Testis (tissue), 2 donors: ENCODE data around the gene TRPM2.

Source experiments
- POLR2A ChIP-seq: fragments of 450-650 bp; IDR thresholded peaks from one replicate; pipeline ENCODE4 v1.6.1; 2017; ENCODE audit warnings: antibody characterized with exemption, mild to moderate bottlenecking, moderate library complexity
- TF ChIP-seq, protein P1 (sequence below), 3 experiments: fragments of 450-650 bp in 2 of 3; fragments of 200-600 bp in 1 of 3; sonication (generic) in 1 of 3; IDR thresholded peaks; one replicate each; pipeline ENCODE4 v1.5.1; 2016 to 2019; ENCODE audit warnings: antibody characterized with exemption in 3 of 3, mild to moderate bottlenecking in 2 of 3, moderate library complexity in 1 of 3

DNA sequence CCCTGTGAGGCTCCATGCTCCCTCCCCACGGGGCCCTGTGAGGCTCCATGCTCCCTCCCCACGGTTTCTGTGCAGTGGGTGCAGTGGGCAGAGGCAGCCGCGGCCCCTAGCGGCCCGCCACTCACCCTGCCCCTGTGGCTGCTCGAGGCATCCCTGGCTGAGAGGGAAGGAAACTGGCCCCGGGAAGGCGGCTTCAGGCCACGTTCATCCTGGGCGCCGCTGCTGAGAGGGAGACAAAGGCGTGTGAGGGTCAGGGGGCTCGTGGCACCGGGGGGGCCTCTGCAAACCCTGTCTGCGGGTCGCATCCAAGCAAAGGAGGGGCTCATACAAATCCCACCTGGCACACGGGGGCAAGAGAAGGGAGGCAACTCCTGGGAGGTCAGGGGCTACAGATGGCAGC lies 22.7 kb upstream of the TRPM2 start:
- no peak for TF ChIP-seq POLR2A
- TF ChIP-seq, protein P1, sequence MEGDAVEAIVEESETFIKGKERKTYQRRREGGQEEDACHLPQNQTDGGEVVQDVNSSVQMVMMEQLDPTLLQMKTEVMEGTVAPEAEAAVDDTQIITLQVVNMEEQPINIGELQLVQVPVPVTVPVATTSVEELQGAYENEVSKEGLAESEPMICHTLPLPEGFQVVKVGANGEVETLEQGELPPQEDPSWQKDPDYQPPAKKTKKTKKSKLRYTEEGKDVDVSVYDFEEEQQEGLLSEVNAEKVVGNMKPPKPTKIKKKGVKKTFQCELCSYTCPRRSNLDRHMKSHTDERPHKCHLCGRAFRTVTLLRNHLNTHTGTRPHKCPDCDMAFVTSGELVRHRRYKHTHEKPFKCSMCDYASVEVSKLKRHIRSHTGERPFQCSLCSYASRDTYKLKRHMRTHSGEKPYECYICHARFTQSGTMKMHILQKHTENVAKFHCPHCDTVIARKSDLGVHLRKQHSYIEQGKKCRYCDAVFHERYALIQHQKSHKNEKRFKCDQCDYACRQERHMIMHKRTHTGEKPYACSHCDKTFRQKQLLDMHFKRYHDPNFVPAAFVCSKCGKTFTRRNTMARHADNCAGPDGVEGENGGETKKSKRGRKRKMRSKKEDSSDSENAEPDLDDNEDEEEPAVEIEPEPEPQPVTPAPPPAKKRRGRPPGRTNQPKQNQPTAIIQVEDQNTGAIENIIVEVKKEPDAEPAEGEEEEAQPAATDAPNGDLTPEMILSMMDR (IDR thresholded peaks at IDR 0.05) = no peak
